A549 (cell line): ENCODE measurements around the gene CXCL17. TPM values are rescaled to one million over a fixed set of nuclear protein-coding genes. Genes with fewer than 3 reads are reported as not detected.

Experiments
- ATAC-seq, 2 experiments: fragments of 200-7000 bp in 1 of 2; fragments of >200 bp in 1 of 2; cut with Nextera tagmentation in 1 of 2; cut with Tn5 transposase in 1 of 2; 3 replicates each; pipeline versions ENCODE4 v1.8.0 to v1.9.1; 2018 to 2020; ENCODE audit warnings: mild to moderate bottlenecking in 1 of 2, moderate library complexity in 1 of 2
- CTCF ChIA-PET: fragments of 300-600 bp; sonication (Branson Sonifier 250); formaldehyde crosslinking; extraction: SDS; loops from one replicate; lab custom pipeline; 2021; ENCODE audit warnings: antibody characterized with exemption, inconsistent platforms; lab: Yijun Ruan, JAX
- POLR2A ChIA-PET: fragments of 350-600 bp; formaldehyde crosslinking; extraction: SDS; loops from one replicate; lab custom pipeline; 2021; ENCODE audit warnings: antibody characterized with exemption, inconsistent platforms; lab: Yijun Ruan, JAX
- DNase-seq, 2 experiments: peaks; one replicate each; pipeline versions ENCODE4 v3.0.0 to v3.0.0-alpha.2; 2011 to 2016; ENCODE audit warnings: low read depth in 1 of 2, low spot score in 1 of 2
- FAIRE-seq: peaks from 2 replicates; lab custom pipeline; 2011; peaks lifted over from hg19 to GRCh38; lab: Jason Lieb, UNC
- H3K27ac ChIP-seq, 2 experiments: fragments of >200 bp; sonication (Bioruptor Twin); formaldehyde crosslinking; 3 replicates each; pipeline ENCODE4 v1.5.1; 2016 to 2017
- H3K4me1 ChIP-seq: fragments of >200 bp; sonication (Bioruptor Twin); formaldehyde crosslinking; 3 replicates; pipeline ENCODE4 v1.6.1; 2016
- H3K4me2 ChIP-seq: fragments of >200 bp; sonication (Bioruptor Twin); formaldehyde crosslinking; 3 replicates; pipeline ENCODE4 v1.6.1; 2016
- H3K4me3 ChIP-seq: fragments of >200 bp; sonication (Bioruptor Twin); formaldehyde crosslinking; 3 replicates; pipeline ENCODE4 v1.5.1; 2016
- H3K9me3 ChIP-seq: fragments of >200 bp; sonication (Bioruptor Twin); formaldehyde crosslinking; 3 replicates; pipeline ENCODE4 v1.6.1; 2016
- CHD4 ChIP-seq: fragments of 200-600 bp; sonication (generic); IDR thresholded peaks from 2 replicates; pipeline ENCODE4 v1.6.1; 2016; ENCODE audit warnings: antibody characterized with exemption, mild to moderate bottlenecking, borderline replicate concordance
- EHF ChIP-seq: fragments of 250-450 bp; sonication (Bioruptor Pico); IDR thresholded peaks from 2 replicates; pipeline ENCODE4 v1.5.0; 2020; ENCODE audit warnings: mild to moderate bottlenecking
- ESRRA ChIP-seq: fragments of 150-350 bp; IDR thresholded peaks from 2 replicates; pipeline ENCODE4 v1.6.1; 2014; ENCODE audit warnings: mild to moderate bottlenecking, low read length, borderline replicate concordance
- HES2 ChIP-seq: fragments of >200 bp; sonication (Bioruptor Twin); formaldehyde crosslinking; IDR thresholded peaks from 2 replicates; pipeline ENCODE4 v1.6.1; 2016
- HEYL ChIP-seq: fragments of 250-450 bp; sonication (Bioruptor Pico); IDR thresholded peaks from 2 replicates; pipeline ENCODE4 v1.8.0; 2021; ENCODE audit warnings: mild to moderate bottlenecking, moderate library complexity
- HOXB13 ChIP-seq: fragments of 250-450 bp; sonication (Bioruptor Pico); IDR thresholded peaks from 2 replicates; pipeline ENCODE4 v1.5.0; 2020; ENCODE audit warnings: low read depth, mild to moderate bottlenecking, moderate library complexity
- JUNB ChIP-seq: fragments of >200 bp; sonication (Bioruptor Twin); formaldehyde crosslinking; IDR thresholded peaks from 2 replicates; pipeline ENCODE4 v1.6.1; 2016
- KDM5A ChIP-seq: fragments of 200-600 bp; sonication (generic); IDR thresholded peaks from 2 replicates; pipeline ENCODE4 v1.6.1; 2016; ENCODE audit warnings: antibody characterized with exemption, mild to moderate bottlenecking
- MAFK ChIP-seq: fragments of 450-650 bp; IDR thresholded peaks from 2 replicates; pipeline ENCODE4 v1.6.1; 2014; ENCODE audit not compliant: partially characterized antibody
- MAX ChIP-seq: IDR thresholded peaks from 2 replicates; pipeline ENCODE4 v1.6.1; 2012
- MAZ ChIP-seq: fragments of 150-350 bp; IDR thresholded peaks from 2 replicates; pipeline ENCODE4 v1.6.1; 2014; ENCODE audit warnings: antibody characterized with exemption, low read depth, low read length, borderline replicate concordance
- MYC ChIP-seq: IDR thresholded peaks from 2 replicates; pipeline ENCODE4 v1.6.1; 2012; ENCODE audit warnings: mild to moderate bottlenecking, inconsistent platforms, low read length, improper control_type of control experiment, borderline replicate concordance
- NFE2L2 ChIP-seq: fragments of 150-350 bp; conservative IDR thresholded peaks from 2 replicates; pipeline ENCODE4 v1.6.1; 2014; ENCODE audit warnings: low read length
- NR3C1 ChIP-seq: fragments of >200 bp; sonication (Bioruptor Twin); formaldehyde crosslinking; IDR thresholded peaks from 3 replicates; pipeline ENCODE4 v1.6.1; 2017
- RCOR1 ChIP-seq: fragments of 150-350 bp; IDR thresholded peaks from 2 replicates; pipeline ENCODE4 v1.6.1; 2014; ENCODE audit warnings: antibody characterized with exemption, low read length, low read depth
- REST ChIP-seq: fragments of 200-600 bp; sonication (generic); IDR thresholded peaks from 2 replicates; pipeline ENCODE4 v1.6.1; 2016; ENCODE audit warnings: antibody characterized with exemption, mild to moderate bottlenecking, moderate library complexity
- RFX5 ChIP-seq: fragments of 450-650 bp; IDR thresholded peaks from 2 replicates; pipeline ENCODE4 v1.7.1; 2014; ENCODE audit warnings: antibody characterized with exemption, mild to moderate bottlenecking, moderate library complexity
- SMC3 ChIP-seq: fragments of >200 bp; sonication (Bioruptor Twin); formaldehyde crosslinking; IDR thresholded peaks from 3 replicates; pipeline ENCODE4 v1.6.1; 2018; ENCODE audit warnings: inconsistent platforms
- SREBF2 ChIP-seq: fragments of 450-650 bp; IDR thresholded peaks from 2 replicates; pipeline ENCODE4 v1.6.1; 2014; ENCODE audit warnings: mild to moderate bottlenecking, moderate library complexity
- ZC3H11A ChIP-seq: fragments of 450-650 bp; IDR thresholded peaks from 2 replicates; pipeline ENCODE4 v1.6.1; 2014; ENCODE audit warnings: antibody characterized with exemption, mild to moderate bottlenecking
- WGBS: methylation state at CpG from one replicate; pipeline ENCODE4 v1.1.6; 2017; ENCODE audit errors: missing lambda C conversion rate; 5-methylcytosine and 5-hydroxymethylcytosine counted together
- polyA plus RNA-seq, 4 experiments: library from polyadenylated mRNA; depleted of rRNA in 3 of 4; stranded (reverse); fragments of >200 nt; fragmentation: RNase III in 1 of 4; extraction: RNeasy Plus Mini Kit Qiagen cat#74134 plus additional on column Dnase treatment in 1 of 4; gene quantifications; 2 replicates in 3 of 4; 3 replicates in 1 of 4; pipeline ENCODE4 v1.2.3, GENCODE V29; 2011 to 2017

CXCL17 gene
- polyA plus RNA-seq, 2 of the 4 experiments (the other 2 are of a cell fraction), result 0.14 TPM; not detected in 1

GRCh38 chr19:42479736-42480135 is 37.0 kb upstream of the CXCL17 start:
- peaks cover 16% of the 10 kb centered on the region for H3K4me1 ChIP-seq
- H3K4me3 ChIP-seq, result no peak overlapping the region
- DNase-seq (no peak), FAIRE-seq (no peak), ATAC-seq (no peak)
- H3K4me2 ChIP-seq, result no peak overlapping the region
- no peaks in the 10 kb centered on the region for H3K9me3 ChIP-seq
- ChIA-PET CTCF (interaction anchor here (1.4 to 2.3 kb wide), 7 partner anchors 13 to 63 kb away, joined by 3 to 11 read pairs (median 7); partner anchors contain the start of gene CEACAM1), POLR2A (no interaction called here)
- WGBS, result 87% methylated on average over 9 of the region's 9 CpGs
- TF ChIP-seq MAFK, result no peak
- TF ChIP-seq NR3C1, result no peak
- TF ChIP-seq MYC, result no peak
- TF ChIP-seq CHD4, result no peak; the same call in 1 of the 2 replicates
- no peak for TF ChIP-seq HEYL
- no peak overlapping the region for H3K27ac ChIP-seq

- Histone ChIP-seq H3K4me2 (no peak overlapping the region), H3K4me1 (peaks cover 16% of the 10 kb centered on the region), H3K4me3 (no peak overlapping the region), H3K9me3 (no peaks in the 10 kb centered on the region), H3K27ac (no peak overlapping the region)
- ChIA-PET CTCF (interaction anchor here (1.4 to 2.3 kb wide), 5 partner anchors 24 to 64 kb away, joined by 3 to 11 read pairs (median 7); partner anchors contain the start of gene CEACAM1), POLR2A (no interaction called here)
- WGBS, result 86% methylated on average over 2 of the region's 2 CpGs
- no peak for TF ChIP-seq KDM5A
- no peak for TF ChIP-seq NFE2L2
- no peak for TF ChIP-seq HOXB13
- TF ChIP-seq ESRRA, result no peak
- no peak for TF ChIP-seq MAX
- no peak for TF ChIP-seq CHD4
- no peak for TF ChIP-seq RCOR1
- no peak for TF ChIP-seq HES2
- TF ChIP-seq JUNB, result no peak
- TF ChIP-seq SMC3, result no peak
- TF ChIP-seq REST, result no peak
- FAIRE-seq, result peak; percentile 77
- ATAC-seq, result no peak
- no peak for DNase-seq
Measured at GRCh38 chr19:42478765-42479311, 36.1 kb upstream of the CXCL17 start.

GRCh38 chr19:42477933-42478332 is 35.2 kb upstream of the CXCL17 start:
- 86% methylated on average over 2 of the region's 2 CpGs for WGBS
- Histone ChIP-seq H3K27ac (no peak overlapping the region), H3K9me3 (no peaks in the 10 kb centered on the region), H3K4me2 (no peak overlapping the region), H3K4me1 (peaks cover 16% of the 10 kb centered on the region), H3K4me3 (no peak overlapping the region)
- TF ChIP-seq EHF (CRISPR knock-in tag), result no peak
- TF ChIP-seq SREBF2, result no peak
- no peak for TF ChIP-seq RFX5
- TF ChIP-seq ZC3H11A, result peak; percentile 98
- no peak for TF ChIP-seq MAZ
- ATAC-seq (no peak), DNase-seq (no peak), FAIRE-seq (peak; percentile 65)
- ChIA-PET CTCF (interaction anchor here (1.7 to 2.3 kb wide), 4 partner anchors 23 to 51 kb away, joined by 3 to 11 read pairs (median 7); partner anchors contain the start of gene CEACAM1), POLR2A (no interaction called here)
